Lower lobe of right lung (tissue), 2 donors: ENCODE measurements around the gene CNNM4. TPM values are rescaled to one million over a fixed set of nuclear protein-coding genes. Genes with fewer than 3 reads are reported as not detected.

Source experiments
- ATAC-seq, 2 donors: fragments of 200-7000 bp; cut with Tn5 transposase; one replicate each; pipeline ENCODE4 v1.9.1; 2020 to 2022; ENCODE audit warnings: mild to moderate bottlenecking in 2 of 2, moderate library complexity in 2 of 2
- DNase-seq: peaks from one replicate; pipeline ENCODE4 v3.0.0-alpha.2; 2020
- H3K27ac ChIP-seq: fragments of 200-600 bp; one replicate; pipeline ENCODE4 v1.8.0; 2022
- H3K27me3 ChIP-seq: fragments of 200-600 bp; one replicate; pipeline ENCODE4 v1.8.0; 2022; ENCODE audit warnings: low read depth
- H3K36me3 ChIP-seq: fragments of 200-600 bp; one replicate; pipeline ENCODE4 v1.8.0; 2022; ENCODE audit warnings: mild to moderate bottlenecking
- H3K4me1 ChIP-seq: fragments of 200-600 bp; one replicate; pipeline ENCODE4 v1.8.0; 2022
- H3K4me3 ChIP-seq: fragments of 200-600 bp; one replicate; pipeline ENCODE4 v1.8.0; 2022; ENCODE audit warnings: mild to moderate bottlenecking
- H3K9me3 ChIP-seq: fragments of 200-600 bp; one replicate; pipeline ENCODE4 v1.8.0; 2022
- CTCF ChIP-seq: fragments of 200-600 bp; IDR thresholded peaks from one replicate; pipeline ENCODE4 v1.8.0; 2022; ENCODE audit warnings: antibody characterized with exemption, mild to moderate bottlenecking
- intact Hi-C: fragments of 100-400 bp; cut with DNase I; formaldehyde crosslinking; loops from one replicate; pipeline ENCODE4 v1.11.0; 2022
- total RNA-seq: library from RNA; stranded (reverse); fragmentation: NEBNext Ultra II Directional; extraction: Animal tissue kit (Norgen Biotek cat#: 25700); gene quantifications from one replicate; pipeline ENCODE4 v1.2.1, GENCODE V29; 2021
- donor health status: DM: no; HTN: yes; CAD: no; lungs with severe emphysema.

The CNNM4 gene
- total RNA-seq, 1 donor from 2014 or later, result 15.7 TPM

- Histone ChIP-seq H3K27ac (peak within 1 kb of the TSS; percentile 83), H3K36me3 (peaks cover 43% of the 10 kb centered on the region), H3K27me3 (peaks cover 4% of the 10 kb centered on the region), H3K4me3 (peak within 1 kb of the TSS; percentile 84), H3K9me3 (no peaks in the 10 kb centered on the region), H3K4me1 (peaks cover 22% of the 10 kb centered on the region)
- ATAC-seq, result peak; percentile 98
- TF ChIP-seq CTCF, result peak; percentile 88
- intact Hi-C loops, result loop anchor here (10.0 kb wide), 1 partner anchor 117 kb away; no protein-coding TSS in a partner anchor
- DNase-seq, result peak; percentile 98
Observed at GRCh38 chr2:96857667-96858372, 97.1 kb downstream of the CNNM4 start, which contains the start of gene ANKRD39. TSS of gene ANKRD39 (minus strand) at chr2:96858016. CDS start at chr2:96857987, 29 bp downstream.

GRCh38 chr2:96859099-96859649 lies 98.5 kb downstream of the CNNM4 start:
- Histone ChIP-seq H3K36me3 (peaks cover 43% of the 10 kb centered on the region), H3K27me3 (peaks cover 4% of the 10 kb centered on the region), H3K9me3 (no peaks in the 10 kb centered on the region), H3K4me1 (peaks cover 24% of the 10 kb centered on the region), H3K4me3 (peak overlapping the region; percentile 84), H3K27ac (peak overlapping the region; percentile 63)
- intact Hi-C loops, result loop anchor here (10.0 kb wide), 1 partner anchor 116 kb away; no protein-coding TSS in a partner anchor
- no peak for TF ChIP-seq CTCF
- no peak for DNase-seq
- ATAC-seq, result no peak

GRCh38 chr2:96859681-96860064 lies 99.0 kb downstream of the CNNM4 start:
- intact Hi-C loops, result loop anchor here (10.0 kb wide), 1 partner anchor 115 kb away; no protein-coding TSS in a partner anchor

GRCh38 chr2:96860065-96861029 lies 99.6 kb downstream of the CNNM4 start:
- TF ChIP-seq CTCF, result no peak
- H3K4me1 ChIP-seq, result peaks cover 31% of the 10 kb centered on the region
- H3K27ac ChIP-seq, result no peak overlapping the region
- no peaks in the 10 kb centered on the region for H3K9me3 ChIP-seq
- no peak for DNase-seq
- no peak overlapping the region for H3K4me3 ChIP-seq
- H3K36me3 ChIP-seq, result peaks cover 54% of the 10 kb centered on the region
- intact Hi-C loops, result no loop called here
- no peak for ATAC-seq
- H3K27me3 ChIP-seq, result peaks cover 4% of the 10 kb centered on the region

More at GRCh38 chr2:96859681-96860064, 99.0 kb downstream of the CNNM4 start:
- Histone ChIP-seq H3K9me3 (no peaks in the 10 kb centered on the region), H3K4me3 (no peak overlapping the region), H3K27ac (no peak overlapping the region), H3K27me3 (peaks cover 4% of the 10 kb centered on the region), H3K36me3 (peaks cover 47% of the 10 kb centered on the region), H3K4me1 (peaks cover 29% of the 10 kb centered on the region)
- no peak for TF ChIP-seq CTCF
- ATAC-seq (no peak), DNase-seq (no peak)

GRCh38 chr2:96861074-96861473 lies 100.4 kb downstream of the CNNM4 start:
- TF ChIP-seq CTCF, result no peak
- intact Hi-C loops, result no loop called here
- ATAC-seq (no peak), DNase-seq (no peak)
- Histone ChIP-seq H3K27me3 (peaks cover 4% of the 10 kb centered on the region), H3K4me1 (peaks cover 37% of the 10 kb centered on the region), H3K9me3 (no peaks in the 10 kb centered on the region), H3K27ac (no peak overlapping the region), H3K4me3 (no peak overlapping the region), H3K36me3 (peaks cover 61% of the 10 kb centered on the region)
